Stimulated activated naive B cell treated with anti-CD40 and anti-IgM and Interleukin-4, amounts not matched to agents 10 μg/mL and 1 μg/mL and 100 μg/mL, for 72 hours (primary cell): ENCODE results near the gene SPATA22.
"Not testable (repeated sequence)": the region's sequence is repeated elsewhere in the genome, so short reads cannot be mapped to it uniquely, and the experiment has no call there.

Experiments used
- ATAC-seq, 2 donors: fragments of 150-1000 bp; cut with Tn5 transposase; replicated peaks; 2 replicates each; pipeline ENCODE4 v1.10.0; 2021; ENCODE audit warnings: moderate library complexity in 1 of 2
- DNase-seq: peaks from one replicate; pipeline ENCODE4 v3.0.0; 2021
- H3K27ac Mint-ChIP-seq: one replicate; pipeline ENCODE4 v1.8.0; 2022; ENCODE audit warnings: mild to moderate bottlenecking, mixed read lengths
- H3K27me3 Mint-ChIP-seq, 2 donors: one replicate each; pipeline ENCODE4 v1.8.0; 2022; ENCODE audit warnings: mixed read lengths in 2 of 2
- H3K36me3 Mint-ChIP-seq, 2 donors: one replicate each; pipeline ENCODE4 v1.8.0; 2022; ENCODE audit warnings: mixed read lengths in 2 of 2, mild to moderate bottlenecking in 1 of 2
- H3K4me1 Mint-ChIP-seq, 2 donors: one replicate each; pipeline ENCODE4 v1.8.0; 2022; ENCODE audit warnings: mixed read lengths in 2 of 2, mild to moderate bottlenecking in 1 of 2
- H3K4me3 Mint-ChIP-seq, 2 donors: one replicate each; pipeline ENCODE4 v1.8.0; 2022; ENCODE audit warnings: mild to moderate bottlenecking in 2 of 2, mixed read lengths in 2 of 2, moderate library complexity in 1 of 2
- H3K9me3 Mint-ChIP-seq, 2 donors: one replicate each; pipeline ENCODE4 v1.8.0; 2022; ENCODE audit warnings: mixed read lengths in 2 of 2, mild to moderate bottlenecking in 1 of 2

Gene SPATA22, protein sequence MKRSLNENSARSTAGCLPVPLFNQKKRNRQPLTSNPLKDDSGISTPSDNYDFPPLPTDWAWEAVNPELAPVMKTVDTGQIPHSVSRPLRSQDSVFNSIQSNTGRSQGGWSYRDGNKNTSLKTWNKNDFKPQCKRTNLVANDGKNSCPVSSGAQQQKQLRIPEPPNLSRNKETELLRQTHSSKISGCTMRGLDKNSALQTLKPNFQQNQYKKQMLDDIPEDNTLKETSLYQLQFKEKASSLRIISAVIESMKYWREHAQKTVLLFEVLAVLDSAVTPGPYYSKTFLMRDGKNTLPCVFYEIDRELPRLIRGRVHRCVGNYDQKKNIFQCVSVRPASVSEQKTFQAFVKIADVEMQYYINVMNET

DNA sequence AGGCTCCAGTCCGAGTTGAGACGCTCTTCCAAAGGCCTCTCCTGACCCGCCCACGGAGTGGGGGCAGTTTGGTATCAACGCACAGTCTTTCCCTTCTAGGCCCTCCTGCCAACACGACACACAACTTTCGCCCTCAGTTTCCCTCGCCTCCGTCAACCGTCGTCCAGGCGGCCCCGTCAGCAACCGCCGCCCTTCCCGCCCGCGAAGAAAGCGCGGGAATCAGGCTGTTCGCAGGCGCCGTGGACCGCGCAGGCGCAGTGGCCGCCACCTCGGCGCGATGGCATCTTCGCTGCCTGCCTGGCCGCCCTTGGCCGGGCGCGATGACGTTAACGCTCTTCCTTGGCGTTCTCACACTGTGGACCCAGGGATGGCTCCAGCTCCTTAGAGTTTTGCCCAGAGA is at the start of gene SPATA22:
Gene SPATA22 (minus strand): TSS at position 221 of the 400 bp plus-strand sequence. CDS start 2,494 bp downstream, outside the sequence.
- Mint-ChIP-seq H3K27me3 (peaks cover 4 to 11% of the 10 kb centered on the region in 2 donors), H3K4me1 (peaks cover 0 to 3% of the 10 kb centered on the region in 2 donors), H3K36me3 (no peaks in the 10 kb centered on the region), H3K9me3 (no peaks in the 10 kb centered on the region), H3K27ac (no peak within 1 kb of the TSS), H3K4me3 (no peak within 1 kb of the TSS)
- no peak for ATAC-seq
- no peak for DNase-seq

DNA sequence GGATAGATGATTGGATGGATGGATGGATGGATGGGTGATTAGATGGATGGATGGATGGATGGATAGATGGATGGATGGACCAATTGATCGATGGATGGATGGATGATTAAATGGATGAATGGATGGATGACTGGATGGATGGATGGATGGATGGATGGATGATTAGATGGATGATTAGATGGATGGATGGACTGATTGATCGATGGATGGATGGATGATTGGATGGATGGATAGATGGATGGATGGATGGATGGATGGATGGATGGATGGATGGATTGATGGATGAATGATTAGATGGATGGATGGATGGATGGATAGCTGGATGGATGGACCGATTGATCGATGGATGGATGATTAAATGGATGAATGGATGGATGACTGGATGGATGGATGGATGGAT is 47.9 kb upstream of the SPATA22 start:
- H3K27ac Mint-ChIP-seq, DNase-seq, ATAC-seq, H3K36me3 Mint-ChIP-seq, H3K9me3 Mint-ChIP-seq, H3K4me3 Mint-ChIP-seq, H3K4me1 Mint-ChIP-seq: not testable (repeated sequence)
- peaks cover 0 to 19% of the 10 kb centered on the region in 2 donors for H3K27me3 Mint-ChIP-seq

DNA sequence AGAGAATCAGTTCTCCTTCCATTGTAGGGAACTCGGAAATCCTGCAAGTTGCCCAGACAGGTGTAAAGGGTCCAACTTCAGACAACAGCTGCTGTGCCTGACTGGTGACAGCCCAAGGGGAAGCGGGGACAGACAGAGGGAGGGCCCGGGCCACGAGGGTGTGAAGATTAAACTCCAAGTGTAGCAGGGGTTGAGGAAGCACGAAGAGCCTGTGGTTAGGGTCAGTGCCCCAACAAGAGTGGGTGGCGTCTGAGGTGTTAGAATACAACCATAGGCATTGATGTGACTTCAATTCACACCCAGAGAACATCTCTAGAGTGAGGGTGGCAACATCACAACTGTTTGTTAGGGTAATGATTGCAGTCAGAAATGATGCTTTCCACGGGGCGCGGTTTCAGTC is 43.3 kb upstream of the SPATA22 start:
- H3K27ac Mint-ChIP-seq, result no peak overlapping the region
- H3K4me1 Mint-ChIP-seq, result no peaks in the 10 kb centered on the region
- H3K36me3 Mint-ChIP-seq, result peaks cover 0 to 9% of the 10 kb centered on the region in 2 donors
- no peak for DNase-seq
- H3K4me3 Mint-ChIP-seq, result no peak overlapping the region
- H3K27me3 Mint-ChIP-seq, result peaks cover 0 to 26% of the 10 kb centered on the region in 2 donors
- no peaks in the 10 kb centered on the region for H3K9me3 Mint-ChIP-seq
- ATAC-seq, result no peak

DNA sequence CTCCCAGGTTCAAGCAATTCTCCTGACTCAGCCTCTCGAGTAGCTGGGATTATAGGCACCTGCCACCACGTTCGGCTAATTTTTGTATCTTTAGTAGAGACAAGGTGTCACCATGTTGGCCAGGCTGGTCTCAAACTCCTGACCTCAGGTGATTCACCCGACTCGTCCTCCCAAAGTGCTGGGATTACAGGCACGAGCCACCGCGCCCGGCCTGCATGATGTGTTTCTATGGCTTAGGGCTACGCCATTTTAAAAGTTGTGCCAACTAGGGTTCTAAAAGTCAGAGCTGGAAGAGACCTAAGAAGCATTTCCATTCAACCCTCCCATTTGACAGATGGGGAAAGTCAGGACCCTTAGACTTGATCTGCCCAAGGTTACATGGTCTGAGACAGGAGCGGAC is 42.5 kb upstream of the SPATA22 start:
- H3K4me1 Mint-ChIP-seq, H3K9me3 Mint-ChIP-seq, ATAC-seq, H3K36me3 Mint-ChIP-seq, H3K4me3 Mint-ChIP-seq, H3K27ac Mint-ChIP-seq, DNase-seq: not testable (repeated sequence)
- H3K27me3 Mint-ChIP-seq, result peaks cover 3 to 26% of the 10 kb centered on the region in 2 donors

DNA sequence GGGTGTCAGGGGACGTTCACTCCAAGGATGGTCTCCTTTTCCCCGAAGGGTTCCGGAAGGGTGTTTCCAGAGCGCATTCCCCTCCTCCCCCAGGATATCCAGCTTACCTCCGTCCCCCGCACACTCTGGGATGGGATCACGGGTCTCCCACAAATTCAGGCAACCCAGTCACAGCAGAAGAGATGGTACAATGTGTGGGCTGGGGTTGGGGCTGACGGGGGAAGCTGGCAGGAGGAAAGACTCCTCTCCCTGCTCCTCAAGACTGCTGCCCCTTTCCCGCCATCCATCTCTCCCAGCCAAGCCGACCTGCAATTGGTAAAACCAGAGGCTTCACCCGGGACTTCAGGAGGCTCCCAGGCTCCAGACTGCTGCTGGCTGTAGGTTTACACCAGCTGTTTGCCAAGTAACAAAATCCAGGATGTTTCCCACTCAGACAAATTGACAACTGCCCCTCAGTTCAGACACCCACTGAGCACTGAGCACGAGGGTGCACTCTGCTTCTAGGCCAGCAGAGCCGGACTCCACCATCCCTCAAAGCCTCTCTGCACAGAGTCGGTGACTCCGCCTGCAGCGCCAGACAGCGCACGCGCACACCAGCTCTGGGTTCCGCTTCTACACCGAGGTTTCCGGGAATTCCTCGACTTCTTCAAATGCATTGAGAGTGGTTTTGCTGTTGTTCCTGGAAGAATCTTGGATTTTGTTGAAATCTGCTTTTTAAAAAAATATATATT is 41.9 kb upstream of the SPATA22 start:
- Mint-ChIP-seq H3K4me3 (no peak overlapping the region), H3K27ac (no peak overlapping the region), H3K36me3 (peaks cover 0 to 9% of the 10 kb centered on the region in 2 donors), H3K27me3 (peaks cover 3 to 26% of the 10 kb centered on the region in 2 donors), H3K9me3 (peaks cover 3 to 4% of the 10 kb centered on the region in 2 donors), H3K4me1 (no peaks in the 10 kb centered on the region)
- no peak for ATAC-seq
- no peak for DNase-seq

DNA sequence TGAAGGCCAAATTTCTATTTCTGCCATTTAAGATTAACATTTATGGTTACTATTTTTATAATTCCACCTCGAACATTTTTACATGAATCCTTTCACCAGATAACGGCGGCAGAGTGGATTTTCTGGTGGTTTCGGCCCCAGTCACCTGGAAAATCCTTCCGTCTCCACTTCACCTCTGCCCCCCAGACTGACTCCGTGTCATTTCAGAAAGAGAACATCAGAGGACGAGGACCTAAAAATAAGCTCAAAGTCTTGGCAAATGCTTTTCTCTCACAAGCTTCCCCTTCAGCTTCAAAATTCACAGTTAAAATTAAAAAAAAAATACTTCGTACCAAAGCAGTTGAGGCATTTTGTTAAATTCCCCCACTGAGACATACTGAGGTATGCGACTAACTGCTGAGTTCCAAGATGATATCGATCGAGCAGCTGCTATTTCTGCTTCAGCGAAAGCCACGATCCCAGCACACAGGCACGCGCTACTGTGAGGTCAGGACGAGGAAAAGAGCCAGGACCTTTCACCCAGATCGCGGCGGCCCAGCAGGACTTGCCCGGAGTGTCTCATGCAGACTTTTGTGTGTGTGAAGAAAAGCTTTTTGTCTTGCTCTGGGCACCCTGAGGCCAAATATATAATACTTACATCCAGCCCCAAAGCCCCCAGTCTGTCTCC is 41.0 kb upstream of the SPATA22 start:
- peaks cover 3 to 4% of the 10 kb centered on the region in 2 donors for H3K9me3 Mint-ChIP-seq
- no peak for ATAC-seq
- H3K4me1 Mint-ChIP-seq, result no peaks in the 10 kb centered on the region
- peaks cover 0 to 3% of the 10 kb centered on the region in 2 donors for H3K36me3 Mint-ChIP-seq
- H3K27me3 Mint-ChIP-seq, result peaks cover 3 to 27% of the 10 kb centered on the region in 2 donors
- no peak for DNase-seq
- no peak overlapping the region for H3K27ac Mint-ChIP-seq
- H3K4me3 Mint-ChIP-seq, result no peak overlapping the region

DNA sequence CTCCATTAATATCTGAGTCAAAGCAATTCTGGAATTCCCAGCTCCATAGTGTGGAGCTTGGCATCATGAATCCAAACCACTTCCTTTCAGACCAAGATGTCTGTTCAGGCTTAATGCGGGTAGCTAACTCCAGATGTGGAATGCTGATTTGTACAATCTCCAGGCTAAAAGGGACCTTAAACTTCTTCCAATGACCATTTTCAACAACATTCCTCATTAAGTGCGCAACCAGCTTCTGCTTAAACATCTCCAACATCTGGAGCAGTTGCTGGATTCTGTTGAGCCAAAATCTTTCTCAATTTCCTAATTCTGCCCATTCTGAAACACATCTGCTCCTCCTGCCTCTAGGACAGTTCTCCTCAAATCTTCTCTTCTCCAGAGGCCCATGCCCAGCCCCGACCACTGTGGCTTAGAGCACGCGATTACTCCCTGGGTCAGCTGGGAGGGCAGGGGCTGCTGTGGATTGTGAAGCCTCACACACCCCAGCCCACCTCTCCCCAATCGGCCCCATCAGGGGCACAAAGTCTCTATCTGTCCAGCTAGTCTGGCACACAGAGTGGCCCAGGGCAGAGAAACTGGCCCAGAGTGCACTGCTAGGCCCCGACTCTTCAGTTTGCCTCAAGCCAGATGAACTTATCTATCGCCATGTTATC is 40.4 kb upstream of the SPATA22 start:
- peaks cover 0 to 3% of the 10 kb centered on the region in 2 donors for H3K36me3 Mint-ChIP-seq
- ATAC-seq, result no peak
- H3K27ac Mint-ChIP-seq, result no peak overlapping the region
- no peaks in the 10 kb centered on the region for H3K4me1 Mint-ChIP-seq
- DNase-seq, result no peak
- H3K27me3 Mint-ChIP-seq, result peaks cover 3 to 32% of the 10 kb centered on the region in 2 donors
- H3K4me3 Mint-ChIP-seq, result no peak overlapping the region
- peaks cover 5 to 8% of the 10 kb centered on the region in 2 donors for H3K9me3 Mint-ChIP-seq

DNA sequence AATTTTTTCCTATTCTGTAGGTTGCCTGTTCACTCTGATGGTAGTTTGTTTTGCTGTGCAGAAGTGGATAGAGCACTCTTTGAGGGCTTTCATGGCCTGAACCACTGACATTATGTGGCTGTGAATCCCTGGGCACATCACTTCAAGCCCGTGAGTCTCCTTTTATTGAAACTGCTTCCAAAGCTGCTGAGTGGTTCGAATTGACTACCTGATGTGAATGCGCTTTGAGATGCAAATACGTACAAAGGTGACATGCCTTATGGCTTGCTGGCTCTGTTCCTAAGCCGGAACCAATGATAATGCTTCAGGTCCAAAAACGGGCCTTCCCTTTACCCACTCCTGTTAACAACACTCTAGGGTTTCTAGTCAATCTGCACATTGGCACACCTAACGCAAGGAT is 38.5 kb upstream of the SPATA22 start:
- Mint-ChIP-seq H3K4me1 (no peaks in the 10 kb centered on the region), H3K36me3 (no peaks in the 10 kb centered on the region), H3K4me3 (no peak overlapping the region), H3K9me3 (peaks cover 5 to 8% of the 10 kb centered on the region in 2 donors), H3K27ac (no peak overlapping the region), H3K27me3 (peaks cover 7 to 30% of the 10 kb centered on the region in 2 donors)
- DNase-seq (no peak), ATAC-seq (no peak)

DNA sequence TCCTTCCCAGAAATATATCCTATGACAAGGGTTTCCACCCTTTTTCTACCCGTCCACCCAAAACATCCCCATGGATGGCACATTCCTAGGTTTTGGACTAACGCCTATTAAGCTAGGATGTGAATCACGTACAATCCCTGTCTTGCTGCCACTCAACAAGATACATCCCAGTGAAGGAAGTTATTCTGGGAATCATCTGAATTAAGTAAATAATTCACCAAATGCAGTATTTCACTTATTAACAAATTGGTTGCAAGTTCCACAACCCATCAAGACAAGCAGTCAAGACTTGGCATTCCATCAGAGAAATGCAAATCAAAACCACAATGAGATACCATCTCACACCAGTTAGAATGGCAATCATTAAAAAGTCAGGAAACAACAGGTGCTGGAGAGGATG is 36.2 kb upstream of the SPATA22 start:
- peaks cover 5 to 8% of the 10 kb centered on the region in 2 donors for H3K9me3 Mint-ChIP-seq
- no peak overlapping the region for H3K4me3 Mint-ChIP-seq
- no peak overlapping the region for H3K27ac Mint-ChIP-seq
- no peaks in the 10 kb centered on the region for H3K4me1 Mint-ChIP-seq
- peaks cover 9 to 33% of the 10 kb centered on the region in 2 donors for H3K27me3 Mint-ChIP-seq
- no peaks in the 10 kb centered on the region for H3K36me3 Mint-ChIP-seq
- DNase-seq, result no peak
- ATAC-seq, result no peak

DNA sequence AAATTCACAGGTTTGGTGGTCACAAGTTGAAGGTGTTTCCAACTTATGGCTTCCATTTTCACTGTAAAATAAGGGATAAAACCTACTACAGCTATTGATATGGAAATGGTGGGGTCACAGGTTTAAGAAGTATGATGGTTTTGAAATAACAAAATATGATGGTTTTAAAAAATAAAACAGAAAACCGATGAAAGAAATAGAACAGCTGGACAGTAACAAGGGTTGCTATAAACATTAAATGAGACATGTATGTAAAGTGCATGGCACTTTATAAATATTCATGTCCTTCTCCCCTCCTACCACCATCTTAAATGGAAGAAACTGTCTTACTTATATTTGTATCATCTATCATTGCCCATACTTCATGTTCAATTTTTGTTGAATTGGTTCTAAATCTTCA is 35.5 kb upstream of the SPATA22 start:
- DNase-seq, result no peak
- no peak overlapping the region for H3K27ac Mint-ChIP-seq
- no peak for ATAC-seq
- peaks cover 5 to 8% of the 10 kb centered on the region in 2 donors for H3K9me3 Mint-ChIP-seq
- H3K4me3 Mint-ChIP-seq, result no peak overlapping the region
- H3K36me3 Mint-ChIP-seq, result no peaks in the 10 kb centered on the region
- H3K4me1 Mint-ChIP-seq, result no peaks in the 10 kb centered on the region
- peaks cover 9 to 30% of the 10 kb centered on the region in 2 donors for H3K27me3 Mint-ChIP-seq

DNA sequence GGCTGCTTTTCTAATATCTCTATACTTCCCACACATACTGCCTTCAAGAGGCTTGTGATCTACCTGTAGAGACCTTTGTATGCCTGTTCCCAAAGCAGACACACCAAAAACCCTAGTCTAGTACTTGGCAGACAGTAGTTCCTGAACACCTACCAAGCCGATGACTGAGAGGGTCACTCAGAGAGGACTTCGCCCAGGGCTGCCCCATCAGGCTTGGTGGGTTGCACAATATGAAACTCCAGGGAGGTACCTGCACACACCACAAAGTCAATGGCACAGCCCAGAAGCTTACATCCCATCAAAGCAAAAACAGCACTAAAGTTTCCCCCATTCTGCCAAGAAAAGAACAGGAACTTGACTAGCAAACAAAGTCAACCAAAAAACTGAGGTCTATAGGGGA is 34.4 kb upstream of the SPATA22 start:
- no peak for ATAC-seq
- Mint-ChIP-seq H3K27me3 (peaks cover 9 to 30% of the 10 kb centered on the region in 2 donors), H3K27ac (no peak overlapping the region), H3K4me3 (no peak overlapping the region), H3K36me3 (no peaks in the 10 kb centered on the region), H3K4me1 (no peaks in the 10 kb centered on the region), H3K9me3 (peaks cover 5 to 8% of the 10 kb centered on the region in 2 donors)
- DNase-seq, result no peak

DNA sequence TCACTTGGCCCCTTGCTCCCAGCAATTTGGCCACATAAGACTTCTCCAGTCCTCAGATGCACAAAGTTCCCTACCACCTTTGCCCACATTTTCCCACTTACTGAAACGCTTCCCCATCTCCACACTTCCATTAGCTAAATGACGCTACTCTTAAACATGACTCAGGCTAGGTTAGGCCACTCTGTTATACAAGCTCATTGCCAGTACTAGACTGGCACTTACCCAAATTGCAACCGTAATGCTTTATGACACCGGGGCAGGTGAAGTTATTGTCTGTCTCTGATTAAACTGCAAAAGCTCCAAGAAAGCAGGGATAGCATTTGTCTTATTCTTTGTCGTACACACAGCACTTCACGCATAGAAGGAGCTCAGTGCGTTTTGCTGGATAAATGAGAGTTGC is 33.4 kb upstream of the SPATA22 start:
- Mint-ChIP-seq H3K27ac (no peak overlapping the region), H3K4me3 (no peak overlapping the region)

DNA sequence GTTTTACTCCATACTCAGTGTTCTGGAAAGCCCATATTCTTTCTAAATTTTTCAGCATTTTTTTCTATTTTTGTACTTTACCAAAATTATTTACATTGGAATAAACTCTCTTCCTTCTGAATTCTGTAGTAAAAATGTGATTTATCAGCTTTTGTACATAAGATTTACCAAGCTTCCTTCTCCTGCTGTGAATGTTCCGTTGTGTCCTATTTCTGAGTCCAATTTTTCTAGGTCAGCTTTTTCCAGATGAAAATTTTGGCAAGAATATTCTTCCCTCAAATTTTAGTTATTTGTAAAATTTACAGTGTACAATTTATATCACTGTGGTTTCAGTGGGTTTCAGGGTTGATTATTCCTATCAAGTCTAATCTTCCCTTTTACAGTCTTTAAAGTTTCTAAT is 31.7 kb upstream of the SPATA22 start:
- Mint-ChIP-seq H3K4me1 (no peaks in the 10 kb centered on the region), H3K4me3 (no peak overlapping the region), H3K27me3 (peaks cover 6 to 35% of the 10 kb centered on the region in 2 donors), H3K36me3 (no peaks in the 10 kb centered on the region), H3K27ac (no peak overlapping the region), H3K9me3 (peaks cover 2 to 4% of the 10 kb centered on the region in 2 donors)
- no peak for DNase-seq
- ATAC-seq, result no peak

More for the DNA sequence above, 33.4 kb upstream of the SPATA22 start:
- peaks cover 5 to 8% of the 10 kb centered on the region in 2 donors for H3K9me3 Mint-ChIP-seq
- no peak for ATAC-seq
- no peaks in the 10 kb centered on the region for H3K4me1 Mint-ChIP-seq
- H3K36me3 Mint-ChIP-seq, result no peaks in the 10 kb centered on the region
- H3K27me3 Mint-ChIP-seq, result peaks cover 9 to 35% of the 10 kb centered on the region in 2 donors
- no peak for DNase-seq

DNA sequence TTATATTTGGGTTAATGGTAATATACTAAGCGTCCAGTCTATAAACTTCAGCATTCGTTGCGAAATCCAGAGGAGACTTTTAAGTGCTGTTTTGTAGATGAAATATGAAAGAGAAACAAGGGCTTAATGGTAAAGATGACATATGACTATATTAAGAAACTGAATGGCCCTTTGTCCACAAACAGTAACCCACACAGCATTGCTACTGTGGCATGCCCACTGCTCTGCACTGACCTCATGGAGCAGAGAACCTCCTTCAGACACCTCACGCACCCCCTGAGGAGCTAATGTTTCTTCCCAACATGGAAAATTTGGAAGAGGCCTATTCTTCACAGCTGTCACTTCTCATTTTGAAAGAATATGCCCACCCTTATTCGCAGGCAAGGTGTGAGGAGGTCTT is 30.8 kb upstream of the SPATA22 start:
- no peak overlapping the region for H3K27ac Mint-ChIP-seq
- H3K4me3 Mint-ChIP-seq, result no peak overlapping the region
- DNase-seq (no peak), ATAC-seq (no peak)
- peaks cover 6 to 37% of the 10 kb centered on the region in 2 donors for H3K27me3 Mint-ChIP-seq
- H3K4me1 Mint-ChIP-seq, result no peaks in the 10 kb centered on the region
- peaks cover under 1 to 2% of the 10 kb centered on the region in 2 donors for H3K9me3 Mint-ChIP-seq
- no peaks in the 10 kb centered on the region for H3K36me3 Mint-ChIP-seq
